ENCODE results near the gene C1QB. TPM values are rescaled to one million over a fixed set of nuclear protein-coding genes. Genes with fewer than 3 reads are reported as not detected.

The C1QB gene
- total RNA-seq, 1 donor from 2014 or later: 34.3 TPM

Small RNAs within 50 kb of the gene (microRNA-seq; reads per million reads assigned to microRNA genes)
- gene MIR6127: not detected

Other genes starting within 250 kb of the C1QB start
- 12.9 TPM for gene ZBTB40, start 201.4 kb upstream of the C1QB start, total RNA-seq
- gene EPHA8, start 89.7 kb upstream of the C1QB start, total RNA-seq: not detected
- gene C1QA, start 16.6 kb upstream of the C1QB start, total RNA-seq: 35.1 TPM
- 38.6 TPM for gene C1QC, start 9.6 kb upstream of the C1QB start, total RNA-seq
- gene EPHB2, start 57.6 kb downstream of the C1QB start, total RNA-seq: 0.81 TPM